Measurements from ENCODE around the gene AKIRIN1. TPM values are rescaled to one million over a fixed set of nuclear protein-coding genes. Genes with fewer than 3 reads are reported as not detected.

AKIRIN1 gene
- total RNA-seq, 2 experiments from 2014 or later, result 47.0 to 59.1 TPM

Other genes with a start within 250 kb of the AKIRIN1 start
- gene RRAGC, start 131.5 kb upstream of the AKIRIN1 start, total RNA-seq, result 10 to 100 TPM; 12.0 to 16.7 TPM
- gene MYCBP, start 117.9 kb upstream of the AKIRIN1 start, total RNA-seq, result 10 to 100 TPM; 45.0 to 45.3 TPM
- not detected for gene GJA9, start 109.7 kb upstream of the AKIRIN1 start, total RNA-seq
- gene RHBDL2, start 49.4 kb upstream of the AKIRIN1 start, total RNA-seq, result not detected
- gene NDUFS5, start 35.1 kb downstream of the AKIRIN1 start, total RNA-seq, result 100 to 1,000 TPM; 122 to 142 TPM
- gene MACF1, start 213.4 kb downstream of the AKIRIN1 start, total RNA-seq, result 100 to 1,000 TPM; 319 to 488 TPM

All from activated CD8-positive, alpha-beta memory T cell treated with anti-CD3 and anti-CD28 coated beads, Interleukin-2, amount 10 ng/mL, durations not matched to agents 7 days and 5 days (primary cell).